ENCODE data around the gene TRIM31. TPM values are rescaled to one million over a fixed set of nuclear protein-coding genes. Genes with fewer than 3 reads are reported as not detected.
"Not testable (repeated sequence)": the region's sequence is repeated elsewhere in the genome, so short reads cannot be mapped to it uniquely, and the experiment has no call there.

Gene TRIM31
- polyA plus RNA-seq, 3 donors, result 0.21 to 1.2 TPM; not detected in 1

DNA sequence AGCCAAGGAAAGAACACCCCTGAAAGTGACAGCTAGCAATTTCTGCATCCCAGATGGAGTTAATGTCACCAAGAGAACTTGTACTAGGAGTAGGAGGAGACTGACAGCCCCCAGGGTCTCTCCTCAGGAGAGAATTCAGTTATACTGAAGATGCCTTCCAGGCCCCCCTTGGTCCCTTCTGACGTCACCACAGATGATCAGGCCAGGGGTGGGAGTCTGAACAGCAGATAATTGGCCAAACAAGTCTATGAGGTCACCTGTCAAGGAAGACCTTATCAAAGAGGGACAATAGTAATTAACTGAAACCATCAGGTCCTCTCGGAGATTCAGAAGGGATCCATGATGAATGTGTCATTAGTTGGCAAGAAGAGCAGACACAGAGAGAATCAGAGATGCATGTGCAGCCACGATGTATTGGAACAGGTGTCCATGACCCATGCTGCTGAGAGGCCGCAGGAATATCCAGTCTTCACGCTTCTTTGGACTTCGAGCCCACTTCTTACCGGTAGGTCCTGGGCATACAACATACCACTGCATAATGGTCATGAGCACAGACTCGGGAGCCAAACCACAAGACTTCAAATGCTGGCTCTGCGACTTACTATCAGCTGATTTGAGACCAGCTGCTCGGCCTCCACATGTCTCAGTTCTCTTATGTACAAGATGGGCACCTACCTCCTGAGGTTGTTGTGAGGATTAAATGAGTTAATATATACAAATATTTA is 37.9 kb upstream of the TRIM31 start:
- 81 to 87% (median 82%) methylated on average over 10 of the region's 10 CpGs for WGBS, 3 donors
- no peak overlapping the region for H3K27ac ChIP-seq (ENCODE audit: low read depth, low read length)

DNA sequence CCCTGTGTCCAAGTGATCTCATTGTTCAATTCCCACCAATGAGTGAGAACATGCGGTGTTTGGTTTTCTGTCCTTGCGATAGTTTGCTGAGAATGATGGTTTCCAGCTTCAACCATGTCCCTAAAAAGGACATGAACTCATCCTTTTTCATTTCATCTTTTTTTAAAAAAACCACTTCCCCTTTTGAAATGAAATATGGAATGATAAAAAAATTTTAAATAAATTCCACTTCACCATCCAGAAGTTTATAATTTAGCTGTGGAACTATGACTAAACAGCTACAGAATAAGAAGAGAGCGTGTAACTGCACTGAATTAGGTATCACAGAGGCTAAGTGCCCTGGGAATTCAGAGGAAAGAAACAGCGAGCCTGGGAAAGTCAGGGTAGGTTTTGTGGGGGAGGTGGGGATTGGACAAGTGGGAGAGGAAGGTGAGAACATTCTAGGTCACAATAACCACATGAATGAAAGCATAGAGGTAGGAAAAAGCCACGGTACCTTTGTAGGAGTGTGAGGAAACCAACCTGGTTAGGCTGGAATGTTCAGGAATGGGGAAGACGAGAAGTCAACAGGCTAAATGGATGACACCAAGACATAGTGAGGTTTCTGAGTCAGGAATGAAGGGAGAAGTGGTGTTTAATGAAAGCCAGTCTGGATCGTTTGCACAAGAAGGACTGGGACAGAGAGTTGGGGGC is 37.1 kb upstream of the TRIM31 start:
- H3K27ac ChIP-seq (ENCODE audit: low read depth, low read length), result no peak overlapping the region
- 64 to 67% (median 66%) methylated on average over 7 of the region's 7 CpGs for WGBS, 3 donors

DNA sequence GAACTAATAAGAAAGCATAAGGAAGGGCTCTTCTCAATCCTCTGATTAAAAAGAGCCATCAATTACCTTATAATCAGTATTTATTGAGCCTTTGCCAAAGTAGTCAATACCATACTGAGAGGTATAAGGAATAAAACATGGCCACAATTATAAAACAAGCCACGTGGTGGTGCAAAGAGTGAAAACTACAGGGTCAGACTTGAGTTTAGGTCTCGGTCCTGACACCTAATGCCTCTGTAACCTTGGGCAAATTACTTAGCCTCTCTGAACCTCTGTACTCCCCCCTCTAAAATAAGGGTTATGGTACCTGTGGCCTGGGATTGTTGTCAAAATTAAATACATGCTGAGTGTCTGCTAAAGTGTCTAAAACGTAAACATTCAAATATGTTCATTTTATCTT is 36.3 kb upstream of the TRIM31 start:
- WGBS, 3 donors, result 55 to 70% (median 64%) methylated on average over 3 of the region's 3 CpGs
- H3K27ac ChIP-seq (ENCODE audit: low read depth, low read length), result no peak overlapping the region

DNA sequence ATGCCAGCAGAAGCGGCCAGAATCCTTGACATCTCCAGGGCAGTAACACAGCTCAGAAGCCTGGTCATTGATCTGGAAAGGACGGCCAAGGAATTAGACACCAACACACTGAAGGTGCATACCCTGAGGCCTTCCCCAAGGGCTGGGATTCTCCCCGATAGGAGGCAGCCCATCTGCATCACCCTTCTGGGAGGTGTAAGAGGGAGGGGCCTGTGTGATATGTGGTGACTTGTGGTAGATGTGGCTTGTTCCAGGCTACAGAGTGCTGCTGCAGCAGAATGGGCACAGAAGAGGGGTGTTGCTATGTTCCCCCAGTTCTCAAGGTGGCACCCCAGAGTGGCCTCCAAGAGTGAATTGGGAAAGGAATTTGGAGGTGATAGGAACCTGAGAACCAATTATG is 34.2 kb upstream of the TRIM31 start:
- WGBS, 3 donors, result 69 to 83% (median 75%) methylated on average over 3 of the region's 3 CpGs

DNA sequence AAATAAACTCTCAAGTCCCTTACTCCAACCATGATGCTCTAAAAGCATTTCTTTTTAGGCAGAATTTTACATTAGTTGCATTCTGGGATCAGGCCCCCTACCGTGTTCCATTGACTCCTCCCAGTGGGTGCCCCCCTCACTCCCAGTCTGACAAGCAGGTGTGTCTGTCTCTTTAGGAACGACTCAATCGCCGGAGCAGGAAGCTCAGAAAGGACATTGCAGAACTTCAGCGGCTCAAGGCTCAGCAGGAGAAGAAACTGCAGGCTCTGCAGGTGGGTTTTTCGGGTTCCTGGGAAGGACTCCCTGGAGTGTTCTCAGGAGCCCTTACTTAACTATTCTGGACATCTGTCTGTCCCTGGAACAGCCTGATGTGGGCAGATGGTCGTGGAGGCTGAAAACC is 32.9 kb upstream of the TRIM31 start:
- WGBS, 3 donors, result 43 to 60% (median 56%) methylated on average over 7 of the region's 7 CpGs
- no peak overlapping the region for H3K27ac ChIP-seq (ENCODE audit: low read depth, low read length)

More for the DNA sequence above, 34.2 kb upstream of the TRIM31 start:
- H3K27ac ChIP-seq (ENCODE audit: low read depth, low read length), result no peak overlapping the region

DNA sequence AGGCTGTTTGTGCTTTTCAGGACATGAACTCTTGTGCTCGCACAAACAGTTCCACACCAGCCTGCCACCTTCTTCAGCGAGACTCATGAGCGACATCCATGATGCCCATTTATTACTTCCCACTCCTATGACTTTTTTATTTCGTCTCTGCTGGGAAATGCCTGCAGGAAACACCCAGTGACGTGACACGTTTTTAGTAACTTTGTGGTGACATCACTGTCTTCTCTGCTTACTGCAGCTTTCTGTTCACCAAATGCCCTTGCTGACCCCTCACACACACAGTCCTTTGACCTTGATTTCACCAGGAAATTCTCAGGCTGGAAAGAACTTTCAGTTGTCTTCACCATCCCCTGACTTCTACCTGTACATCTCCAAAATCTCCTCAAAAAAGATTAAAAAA is 31.9 kb upstream of the TRIM31 start:
- 52 to 73% (median 65%) methylated on average over 6 of the region's 6 CpGs for WGBS, 3 donors
- no peak overlapping the region for H3K27ac ChIP-seq (ENCODE audit: low read depth, low read length)

DNA sequence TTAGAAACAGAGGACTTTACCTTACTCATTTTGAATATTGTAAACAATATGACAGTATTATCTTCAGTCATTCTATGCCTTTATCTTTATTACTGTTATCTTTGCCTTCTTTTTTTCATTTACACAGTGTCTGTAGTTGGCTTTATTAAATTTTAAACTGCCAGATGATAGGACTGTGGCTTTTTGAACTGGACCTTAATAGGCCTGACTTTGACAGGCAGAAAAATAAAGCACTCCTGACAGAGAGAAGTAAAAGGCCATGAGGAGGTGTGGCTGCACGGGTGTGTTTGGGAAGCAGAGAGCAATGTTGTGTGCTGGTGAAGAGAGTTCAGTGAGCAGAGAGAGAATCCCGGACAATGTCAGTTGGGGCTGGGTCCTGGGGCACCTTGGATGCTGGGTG is 30.9 kb upstream of the TRIM31 start:
- no peak overlapping the region for H3K27ac ChIP-seq (ENCODE audit: low read depth, low read length)
- WGBS, 3 donors, result 65 to 71% (median 66%) methylated on average over 2 of the region's 2 CpGs

DNA sequence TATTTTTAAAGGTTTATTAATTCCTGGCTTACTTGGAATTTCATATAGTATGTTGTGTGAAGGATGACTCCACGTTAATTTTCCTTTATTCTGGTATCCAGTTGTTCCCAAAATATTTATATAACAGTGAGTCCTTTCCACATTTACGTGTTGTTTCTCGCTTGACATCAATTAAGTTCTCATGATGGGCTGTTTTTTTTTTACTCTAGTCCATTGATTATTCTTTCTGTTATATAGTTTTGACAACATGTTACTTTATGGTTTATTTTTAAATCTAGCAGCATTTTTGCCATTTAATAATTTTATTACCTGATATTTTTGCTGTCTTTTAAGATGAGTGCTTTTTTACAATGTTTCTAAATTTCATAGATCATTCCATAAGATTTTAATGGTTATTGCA is 29.8 kb upstream of the TRIM31 start:
- WGBS, 3 donors, result 73 to 82% (median 80%) methylated on average over 3 of the region's 3 CpGs
- no peak overlapping the region for H3K27ac ChIP-seq (ENCODE audit: low read depth, low read length)

DNA sequence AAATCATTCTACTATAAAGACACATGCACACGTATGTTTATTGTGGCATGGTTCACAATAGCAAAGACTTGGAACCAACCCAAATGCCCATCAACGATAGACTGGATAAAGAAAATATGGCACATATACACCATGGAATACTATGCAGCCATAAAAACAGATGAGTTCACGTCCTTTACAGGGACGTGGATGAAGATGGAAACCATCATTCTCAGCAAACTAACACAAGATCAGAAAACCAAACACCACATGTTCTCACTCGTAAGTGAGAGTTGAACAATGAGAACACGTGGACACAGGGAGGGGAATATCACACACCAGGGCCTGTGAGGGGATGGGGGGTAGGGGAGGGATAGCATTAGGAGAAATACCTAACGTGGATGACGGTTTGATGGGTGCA is 27.4 kb upstream of the TRIM31 start:
- 78 to 85% (median 83%) methylated on average over 8 of the region's 8 CpGs for WGBS, 3 donors
- not testable (repeated sequence) for H3K27ac ChIP-seq (ENCODE audit: low read depth, low read length)

DNA sequence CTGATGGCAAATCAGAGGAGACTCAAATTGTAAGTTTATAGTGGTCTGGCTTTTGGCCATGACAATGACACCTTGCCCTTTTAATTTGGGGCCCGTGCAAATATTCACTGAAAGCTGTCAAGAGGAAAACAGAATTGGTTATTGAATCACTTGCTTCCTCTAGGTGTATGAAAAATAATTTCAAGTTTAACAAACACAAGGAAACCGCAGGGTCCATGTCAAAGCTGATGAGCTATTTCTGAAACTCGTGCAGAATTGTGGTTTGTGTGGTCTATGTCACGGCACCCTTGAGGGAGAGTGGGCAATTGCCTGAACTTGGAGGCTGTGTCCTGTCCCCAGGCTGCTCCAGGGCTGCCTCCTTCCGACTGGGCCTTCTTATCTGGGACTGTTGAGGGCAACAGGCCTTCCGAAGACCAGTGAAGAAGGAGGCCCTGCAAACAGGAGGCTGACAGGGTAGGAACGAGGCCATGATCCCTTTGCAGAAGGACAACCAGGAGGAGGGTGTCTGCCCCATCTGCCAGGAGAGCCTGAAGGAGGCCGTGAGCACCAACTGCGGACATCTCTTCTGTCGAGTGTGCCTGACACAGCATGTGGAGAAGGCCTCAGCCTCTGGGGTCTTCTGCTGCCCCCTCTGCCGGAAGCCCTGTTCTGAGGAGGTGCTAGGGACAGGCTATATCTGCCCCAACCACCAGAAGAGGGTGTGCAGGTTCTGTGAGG is 23.8 kb upstream of the TRIM31 start:
- WGBS, 3 donors, result 64 to 68% (median 65%) methylated on average over 11 of the region's 11 CpGs
- H3K27ac ChIP-seq (ENCODE audit: low read depth, low read length), result no peak overlapping the region

DNA sequence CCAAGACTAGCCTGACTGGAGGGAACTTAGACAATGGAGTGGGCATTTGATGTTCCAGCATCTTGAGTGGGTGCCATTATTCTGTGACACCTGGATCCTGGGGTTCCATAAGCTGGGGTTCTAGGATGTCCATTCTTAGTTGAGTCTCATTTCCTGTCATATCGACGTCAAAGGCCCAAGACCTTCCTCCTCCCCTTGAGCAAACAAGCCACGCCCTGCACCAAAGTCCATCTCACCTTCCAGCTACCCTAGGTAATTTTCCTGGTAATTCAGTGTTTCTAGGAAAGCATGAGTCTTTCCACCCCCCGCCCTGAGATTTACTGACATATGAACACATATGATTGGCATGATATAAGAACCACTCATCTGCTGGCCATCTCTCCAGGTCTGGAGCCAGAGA is 22.9 kb upstream of the TRIM31 start, which contains the start of gene TRIM40:
TSS of gene TRIM40 (plus strand) at position 384 of the 400 bp plus-strand sequence. CDS start 897 bp downstream, outside the sequence.
- 60 to 73% (median 67%) methylated on average over 4 of the region's 4 CpGs for WGBS, 3 donors

DNA sequence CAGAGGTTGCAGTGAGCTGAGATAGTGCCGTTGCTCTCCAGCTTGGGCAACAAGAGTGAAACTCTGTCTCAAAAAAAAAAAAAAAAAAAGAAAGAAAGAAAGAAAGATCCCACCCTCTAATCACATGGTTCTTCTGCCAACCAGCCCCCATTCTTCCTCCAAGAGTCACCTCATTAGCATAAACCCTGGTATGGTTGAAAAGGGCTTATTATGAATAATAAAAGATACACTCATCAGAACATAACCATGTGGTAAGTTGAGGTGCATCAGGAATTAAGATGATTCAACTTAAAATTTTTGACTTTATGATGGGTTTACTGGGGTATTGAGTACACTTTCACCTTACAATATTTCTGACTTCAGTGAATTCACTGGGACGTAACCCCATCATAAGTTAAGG is 22.3 kb upstream of the TRIM31 start:
- no peak overlapping the region for H3K27ac ChIP-seq (ENCODE audit: low read depth, low read length)

More for the DNA sequence above, 22.9 kb upstream of the TRIM31 start, which contains the start of gene TRIM40:
- H3K27ac ChIP-seq (ENCODE audit: low read depth, low read length), result no peak within 1 kb of the TSS

DNA sequence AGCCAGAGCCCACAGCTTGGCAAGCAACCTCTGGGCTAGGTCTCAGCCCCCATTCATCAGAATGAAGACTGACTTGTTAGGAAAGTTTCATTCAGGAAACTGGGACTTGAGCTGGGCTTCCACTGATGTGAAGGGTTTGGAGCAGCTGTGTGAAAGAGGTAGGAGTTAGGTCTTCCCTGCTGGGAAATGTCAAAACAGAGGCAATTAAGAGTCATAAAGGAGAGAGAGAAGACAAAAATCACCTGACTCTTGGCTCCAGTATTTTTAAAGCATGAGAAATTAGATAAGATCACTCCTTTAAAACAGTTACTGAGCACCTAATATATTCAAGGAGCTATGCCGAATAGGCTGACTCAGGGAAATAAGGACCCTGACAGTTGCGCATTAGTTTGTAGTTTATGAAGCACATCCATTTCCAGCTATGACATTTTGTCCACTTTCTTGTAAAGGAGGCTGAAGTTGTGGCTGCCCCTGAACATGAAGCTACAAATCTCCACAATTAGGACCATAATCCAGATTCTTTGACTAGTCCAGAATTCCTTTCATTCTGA is 19.1 kb upstream of the TRIM31 start:
- 73 to 81% (median 80%) methylated on average over 2 of the region's 2 CpGs for WGBS, 3 donors
- no peak overlapping the region for H3K27ac ChIP-seq (ENCODE audit: low read depth, low read length)

More for the DNA sequence above, 22.3 kb upstream of the TRIM31 start:
- 74 to 89% (median 80%) methylated on average over 2 of the region's 2 CpGs for WGBS, 3 donors

DNA sequence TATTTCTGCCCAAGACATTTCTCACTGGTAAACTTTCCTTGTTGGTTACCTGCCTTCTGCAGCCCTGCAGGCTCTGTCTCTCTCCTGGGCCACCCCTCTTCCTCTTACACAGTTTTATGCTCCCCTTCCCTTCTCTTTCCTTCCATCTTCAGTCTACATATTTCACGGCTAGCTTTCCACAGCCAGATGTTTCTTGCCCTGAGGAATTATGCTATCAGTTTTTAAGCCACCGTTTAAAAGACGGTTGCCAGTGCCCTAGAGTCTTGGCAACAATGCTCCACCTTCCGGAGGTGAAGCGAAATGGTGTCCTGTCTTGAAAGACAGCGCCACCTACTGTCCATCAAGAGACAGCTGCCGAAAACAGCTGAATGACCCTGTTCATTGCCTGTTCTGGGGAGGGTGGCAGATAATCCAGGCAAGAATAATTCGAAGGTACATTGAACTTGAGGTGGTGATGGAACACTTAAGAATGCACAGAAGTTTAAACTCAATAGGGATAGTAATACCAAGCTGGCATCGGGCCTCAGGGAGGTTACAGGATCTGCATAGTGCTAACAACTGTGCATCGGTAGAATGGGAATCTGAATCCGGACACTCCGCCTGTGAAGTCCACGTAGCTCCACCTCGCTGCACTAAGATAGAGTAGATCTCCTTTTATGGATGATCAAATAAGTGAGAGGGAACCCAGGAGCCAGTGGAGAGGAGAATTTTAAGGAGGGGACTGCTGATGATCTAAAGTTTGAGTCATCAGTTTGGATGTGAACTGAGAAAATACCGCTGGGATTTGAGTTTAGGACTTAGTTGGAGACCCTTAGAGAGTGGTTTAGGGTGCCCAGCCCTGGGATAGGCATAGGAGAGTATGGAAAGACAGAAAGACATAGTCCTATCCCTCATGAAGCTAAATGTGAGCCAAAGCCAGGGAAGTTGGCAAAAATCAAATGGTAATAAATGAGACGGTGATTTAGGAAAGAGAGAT is 18.3 kb upstream of the TRIM31 start:
- WGBS, 3 donors, result 26 to 30% (median 27%) methylated on average over 16 of the region's 16 CpGs
- H3K27ac ChIP-seq (ENCODE audit: low read depth, low read length), result no peak overlapping the region

DNA sequence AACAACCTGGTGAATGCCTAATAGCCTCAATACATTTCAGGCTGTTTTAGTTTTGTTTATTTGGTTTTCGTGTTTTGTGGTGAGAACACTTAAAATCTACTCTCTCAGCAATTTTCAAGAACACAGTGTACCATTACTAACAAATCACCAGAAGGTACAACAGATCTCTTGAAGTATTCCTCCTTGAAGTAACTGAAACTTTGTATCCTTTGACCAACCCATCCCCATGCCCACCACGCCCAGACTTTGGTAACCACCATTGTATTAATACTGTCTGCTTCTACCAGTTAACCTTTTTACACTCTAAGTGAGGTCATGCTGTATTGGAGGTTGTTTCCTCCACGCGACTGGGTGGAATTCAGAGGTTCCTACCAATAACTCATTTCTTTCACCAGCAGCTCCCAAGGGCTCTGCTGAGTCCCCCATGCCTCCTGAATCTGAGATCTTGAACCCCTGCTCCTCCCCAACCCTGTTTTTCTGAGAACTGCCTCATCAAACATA is 17.3 kb upstream of the TRIM31 start:
- WGBS, 3 donors, result 60 to 72% (median 65%) methylated on average over 4 of the region's 4 CpGs
- H3K27ac ChIP-seq (ENCODE audit: low read depth, low read length), result no peak overlapping the region

DNA sequence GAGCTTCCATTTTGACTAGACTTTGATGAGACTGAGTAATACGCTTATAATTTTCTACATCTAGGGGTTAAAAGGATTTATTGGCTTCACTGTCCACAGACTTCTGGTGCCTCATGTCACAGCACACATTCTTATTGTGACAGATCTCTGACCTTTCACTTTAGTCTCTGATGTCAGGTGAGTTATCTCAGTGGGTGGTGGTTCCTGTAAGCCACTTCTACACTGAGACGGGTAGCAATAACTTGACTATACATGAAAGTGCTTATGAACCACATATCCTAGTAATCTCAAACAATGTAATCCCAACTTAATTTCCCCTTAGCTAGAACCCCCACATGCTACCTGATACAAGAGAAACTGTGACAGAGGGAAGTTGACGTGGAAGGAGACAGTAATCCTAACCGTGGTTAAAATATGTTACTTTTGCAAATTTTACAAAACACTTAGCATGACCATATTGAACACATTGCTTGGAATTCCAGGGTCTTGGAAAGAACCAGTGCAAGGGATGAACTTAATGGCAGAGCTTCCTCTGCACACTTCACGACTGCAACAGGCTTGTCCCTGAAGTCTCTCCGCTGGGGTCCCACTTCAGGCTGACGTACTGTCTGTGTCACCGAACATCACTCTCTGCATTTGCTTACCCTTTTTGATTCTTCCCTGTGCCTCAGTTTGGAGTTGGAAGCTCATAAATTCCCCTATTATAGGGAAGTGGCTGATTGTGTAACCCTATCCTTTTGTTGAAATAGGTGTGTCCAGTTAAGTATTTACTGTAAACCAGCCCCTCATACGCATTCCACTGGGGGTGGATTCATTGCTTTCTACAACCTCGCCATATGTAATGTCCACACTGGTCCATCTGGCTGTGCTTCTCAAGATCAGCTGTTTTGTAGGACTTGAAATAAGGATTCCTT is 16.6 kb upstream of the TRIM31 start:
- no peak overlapping the region for H3K27ac ChIP-seq (ENCODE audit: low read depth, low read length)
- 63 to 71% (median 71%) methylated on average over 10 of the region's 10 CpGs for WGBS, 3 donors

Measured in adipose tissue (tissue), 3 donors.